Measurements from ENCODE around the gene CNNM4. TPM values are rescaled to one million over a fixed set of nuclear protein-coding genes. Genes with fewer than 3 reads are reported as not detected.

The CNNM4 gene
- total and polyA plus RNA-seq, 4 donors: 0.82 to 2.3 (median 2.1) TPM

GRCh38 chr2:96726131-96726530, 34.6 kb upstream of the CNNM4 start:
- no peaks in the 10 kb centered on the region for H3K9me3 ChIP-seq (ENCODE audit: control insufficient read depth in 4 of 4, low read length in 3 of 4)
- peaks cover 9 to 30% (median 21%) of the 10 kb centered on the region in 4 donors for H3K36me3 ChIP-seq (ENCODE audit: control insufficient read depth in 4 of 4, insufficient read depth in 3 of 4, low read depth in 1 of 4, low read length in 3 of 4)
- no peaks in the 10 kb centered on the region for H3K4me1 ChIP-seq (ENCODE audit: control insufficient read depth in 4 of 4, insufficient read depth in 4 of 4, low read length in 3 of 4)
- no peak overlapping the region for H3K9ac ChIP-seq (ENCODE audit: low read depth in 1 of 2, low read length in 2 of 2)
- H3K27me3 ChIP-seq (ENCODE audit: control insufficient read depth in 4 of 4, insufficient read depth in 4 of 4, low read length in 3 of 4): no peaks in the 10 kb centered on the region
- DNase-seq (ENCODE audit: low spot score): no peak
- TF ChIP-seq HNF4G (IDR thresholded peaks at IDR 0.05): no peak
- no peak for TF ChIP-seq YY1 (IDR thresholded peaks at IDR 0.05)
- no peak for TF ChIP-seq EGR1 (IDR thresholded peaks at IDR 0.05; ENCODE audit: low read depth in 2 of 2)
- no peak for TF ChIP-seq CTCF (IDR thresholded peaks at IDR 0.05; ENCODE audit: low read depth, low read length, missing input control)
- no peak for TF ChIP-seq SP1 (IDR thresholded peaks at IDR 0.05)
- no peak for TF ChIP-seq ATF3 (IDR thresholded peaks at IDR 0.05)
- TF ChIP-seq RXRA (IDR thresholded peaks at IDR 0.05): no peak
- no peak for TF ChIP-seq TAF1 (conservative IDR thresholded peaks at IDR 0.05)
- TF ChIP-seq MAX (IDR thresholded peaks at IDR 0.05): no peak
- no peak for TF ChIP-seq FOXA2 (IDR thresholded peaks at IDR 0.05)
- TF ChIP-seq REST (IDR thresholded peaks at IDR 0.05): no peak
- no peak for TF ChIP-seq HNF4A (conservative IDR thresholded peaks at IDR 0.05)
- no peak for TF ChIP-seq RAD21 (IDR thresholded peaks at IDR 0.05)
- TF ChIP-seq NR2F2 (IDR thresholded peaks at IDR 0.05): no peak
- TF ChIP-seq FOXA1 (IDR thresholded peaks at IDR 0.05): no peak
- 91% methylated on average over 4 of the region's 4 CpGs for WGBS
- H3K27ac ChIP-seq (ENCODE audit: low read depth in 1 of 2, low read length in 2 of 2): no peak overlapping the region
- no peak overlapping the region for H3K4me3 ChIP-seq (ENCODE audit: low read depth in 1 of 3, low read length in 3 of 3)

GRCh38 chr2:96727431-96727830, 33.3 kb upstream of the CNNM4 start:
- Histone ChIP-seq H3K36me3 (ENCODE audit: control insufficient read depth in 4 of 4, insufficient read depth in 3 of 4, low read depth in 1 of 4, low read length in 3 of 4) (peaks cover 11 to 38% (median 24%) of the 10 kb centered on the region in 4 donors), H3K4me1 (ENCODE audit: control insufficient read depth in 4 of 4, insufficient read depth in 4 of 4, low read length in 3 of 4) (no peaks in the 10 kb centered on the region), H3K9me3 (ENCODE audit: control insufficient read depth in 4 of 4, low read length in 3 of 4) (no peaks in the 10 kb centered on the region), H3K9ac (ENCODE audit: low read depth in 1 of 2, low read length in 2 of 2) (no peak overlapping the region), H3K27ac (ENCODE audit: low read depth in 1 of 2, low read length in 2 of 2) (no peak overlapping the region), H3K4me3 (ENCODE audit: low read depth in 1 of 3, low read length in 3 of 3) (no peak overlapping the region), H3K27me3 (ENCODE audit: control insufficient read depth in 4 of 4, insufficient read depth in 4 of 4, low read length in 3 of 4) (no peaks in the 10 kb centered on the region)
- 93% methylated on average over 5 of the region's 5 CpGs for WGBS
- no peak for DNase-seq (ENCODE audit: low spot score)
- no peak for TF ChIP-seq SP1 (IDR thresholded peaks at IDR 0.05)
- TF ChIP-seq MAX (IDR thresholded peaks at IDR 0.05): no peak
- TF ChIP-seq REST (IDR thresholded peaks at IDR 0.05): no peak
- TF ChIP-seq ZBTB33 (IDR thresholded peaks at IDR 0.05): no peak
- no peak for TF ChIP-seq RAD21 (IDR thresholded peaks at IDR 0.05)
- TF ChIP-seq HNF4A (conservative IDR thresholded peaks at IDR 0.05): no peak
- TF ChIP-seq NR2F2 (IDR thresholded peaks at IDR 0.05): no peak
- no peak for TF ChIP-seq TAF1 (conservative IDR thresholded peaks at IDR 0.05)
- TF ChIP-seq EGR1 (IDR thresholded peaks at IDR 0.05; ENCODE audit: low read depth in 2 of 2): no peak
- TF ChIP-seq GABPA (IDR thresholded peaks at IDR 0.05 in 1 of 2, conservative IDR thresholded peaks at IDR 0.05 in 1 of 2): no peak
- no peak for TF ChIP-seq JUND (IDR thresholded peaks at IDR 0.05)
- no peak for TF ChIP-seq ATF3 (IDR thresholded peaks at IDR 0.05)
- TF ChIP-seq HNF4G (IDR thresholded peaks at IDR 0.05): no peak
- no peak for TF ChIP-seq RXRA (IDR thresholded peaks at IDR 0.05)
- TF ChIP-seq FOXA2 (IDR thresholded peaks at IDR 0.05): no peak
- TF ChIP-seq YY1 (IDR thresholded peaks at IDR 0.05): no peak
